ENCODE measurements around the gene GLI3.

The GLI3 gene

DNA sequence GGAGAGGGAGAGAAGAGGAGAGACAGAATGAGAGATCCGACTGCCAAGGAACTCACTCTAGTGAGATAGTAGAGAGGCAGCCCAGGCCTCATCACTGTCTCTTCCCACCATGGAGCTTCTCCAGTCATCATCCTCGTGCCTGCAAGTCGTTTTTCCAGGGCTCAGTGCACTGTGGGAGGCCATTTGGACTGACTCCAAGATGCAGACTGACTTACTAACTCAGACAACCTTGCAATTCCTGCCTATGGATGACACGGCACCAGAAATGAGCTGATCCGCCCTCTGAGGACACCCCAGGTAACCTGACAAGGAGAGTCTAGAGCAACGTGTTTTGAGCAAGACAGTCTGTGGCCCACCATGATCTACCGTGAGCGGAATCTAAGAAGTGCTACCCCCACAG lies 154.9 kb downstream of the GLI3 start:
- peak; percentile 12 for DNase-seq (ENCODE audit: low read depth)

DNA sequence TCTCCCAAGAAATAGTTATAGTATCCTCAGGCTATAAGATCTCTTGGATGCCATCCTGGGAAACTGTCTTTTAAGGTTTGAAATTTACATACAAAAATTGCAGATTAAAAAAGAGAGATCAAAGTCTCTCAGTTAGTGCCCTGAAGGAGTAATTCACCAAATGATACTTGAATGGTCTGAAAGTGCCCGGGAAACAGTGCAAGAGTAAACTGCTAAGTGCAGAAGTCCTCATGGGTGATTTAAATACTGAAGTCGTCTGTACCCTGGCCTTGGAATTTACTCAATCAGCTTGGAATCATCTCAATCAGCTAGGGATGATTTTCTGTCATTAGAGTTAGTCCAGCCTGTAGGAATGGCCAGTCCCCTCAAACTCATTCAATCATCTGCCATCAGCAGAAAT lies 155.3 kb downstream of the GLI3 start:
- no peak for DNase-seq (ENCODE audit: low read depth)

DNA sequence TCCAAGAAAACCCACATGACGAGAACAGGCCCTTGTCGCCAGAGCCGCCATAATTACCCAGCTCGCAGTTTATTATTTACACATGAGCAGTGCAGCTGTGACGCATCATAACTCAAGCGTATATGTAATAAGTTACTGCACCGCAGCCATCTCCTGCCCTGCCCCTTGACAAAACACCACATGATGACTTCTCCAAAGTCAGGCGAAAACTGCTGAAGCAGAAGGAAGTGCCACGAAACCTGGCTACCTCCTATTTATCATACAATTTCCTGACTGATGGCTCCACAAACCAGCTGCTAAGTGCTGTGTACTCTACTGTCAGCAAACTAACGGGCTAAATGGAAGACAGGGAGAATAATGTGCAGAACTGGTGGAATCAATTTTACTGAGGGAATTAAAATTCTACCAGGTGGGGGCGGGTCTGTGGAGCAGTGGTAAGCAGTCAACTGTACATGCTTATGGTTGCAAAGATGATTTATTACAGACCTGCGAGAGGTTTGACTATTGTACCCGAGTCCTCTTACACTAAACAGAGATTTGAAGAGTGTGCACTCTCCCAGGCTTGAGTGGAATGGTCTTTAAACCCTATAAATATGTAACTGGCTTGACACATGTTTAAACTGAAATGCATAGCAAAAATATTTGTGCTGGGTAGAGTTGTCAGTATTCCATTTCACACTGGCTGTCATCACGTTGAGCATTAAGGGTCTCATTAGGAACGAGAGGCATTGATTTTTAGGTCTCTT lies 156.0 kb downstream of the GLI3 start:
- DNase-seq (ENCODE audit: low read depth): no peak

DNA sequence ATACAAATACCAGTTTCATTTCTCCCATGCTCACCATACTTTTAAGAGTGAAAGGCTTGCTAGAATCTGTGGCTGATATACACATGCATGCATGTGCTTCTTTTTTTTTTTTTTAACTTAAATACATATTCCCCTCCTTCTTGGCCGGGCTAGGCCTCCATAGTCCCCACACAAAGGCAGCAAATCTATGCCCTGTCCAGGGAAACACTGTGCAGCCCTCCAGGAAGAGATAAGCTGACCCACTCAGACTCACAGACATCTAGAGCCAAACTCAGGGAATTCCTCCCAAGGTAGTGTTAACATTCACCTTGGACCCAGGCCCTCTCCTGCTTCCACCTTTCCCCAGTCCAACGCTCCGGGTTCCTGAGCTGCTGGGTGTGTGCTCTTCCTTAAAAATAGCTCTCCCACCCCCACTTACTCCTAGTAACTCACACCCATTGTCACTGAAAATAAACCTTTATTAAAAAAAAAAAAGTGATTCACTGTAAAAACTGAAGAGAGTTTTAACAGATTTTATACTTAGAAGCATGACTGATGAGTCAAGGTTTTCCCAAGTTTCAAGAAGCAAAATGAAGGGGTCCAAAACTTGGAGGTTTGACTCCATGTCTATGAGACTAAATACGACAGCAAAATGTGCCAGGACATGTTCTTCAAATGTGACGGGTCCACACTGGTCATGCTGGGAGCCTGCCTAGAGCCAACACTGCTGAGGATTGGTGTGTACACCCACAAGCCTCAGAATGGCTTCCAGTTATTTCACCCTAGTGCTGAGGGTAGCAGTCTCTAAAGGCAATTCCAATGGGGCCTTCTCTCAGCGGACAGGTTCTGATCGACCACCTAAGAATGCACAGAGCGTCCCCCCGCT lies 159.5 kb downstream of the GLI3 start:
- DNase-seq (ENCODE audit: low read depth): no peak

DNA sequence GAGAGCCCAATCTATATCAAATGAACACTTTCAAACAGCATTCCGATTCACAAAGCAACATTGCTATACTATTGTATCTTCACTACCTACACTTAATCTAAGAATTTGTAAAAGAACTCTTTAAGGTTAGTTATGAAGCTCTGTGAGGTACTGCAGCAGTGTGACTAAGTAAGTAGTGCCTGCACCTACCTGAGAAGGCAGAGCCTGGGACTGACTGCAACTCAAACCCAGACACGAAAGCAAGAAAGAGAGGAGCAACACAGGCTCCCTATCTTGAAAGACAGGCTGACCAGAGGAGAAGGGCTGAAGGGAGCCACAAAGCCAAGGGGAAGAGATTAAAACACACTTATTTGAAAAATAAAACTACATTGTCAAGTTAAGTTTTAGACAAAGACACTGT lies 160.1 kb downstream of the GLI3 start:
- DNase-seq (ENCODE audit: low read depth): no peak

DNA sequence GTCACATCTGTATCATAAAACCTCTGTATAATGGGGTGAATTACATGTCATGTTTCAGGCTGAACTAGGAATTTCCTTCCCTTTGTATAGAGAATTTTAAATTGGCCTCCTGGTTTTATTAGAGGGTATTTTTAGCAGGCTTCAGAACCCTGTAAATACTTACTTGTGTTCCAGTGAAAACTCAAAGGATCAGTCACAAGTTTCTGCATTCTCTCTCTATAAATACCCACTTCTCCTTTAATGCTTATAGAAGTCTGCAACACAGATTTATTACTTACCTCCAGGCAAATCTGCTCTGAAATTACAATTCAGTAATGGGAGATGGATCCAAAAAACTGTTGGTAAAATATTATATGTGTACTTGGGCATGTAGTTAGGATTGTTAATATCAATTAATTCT lies 161.6 kb downstream of the GLI3 start:
- no peak for DNase-seq (ENCODE audit: low read depth)

DNA sequence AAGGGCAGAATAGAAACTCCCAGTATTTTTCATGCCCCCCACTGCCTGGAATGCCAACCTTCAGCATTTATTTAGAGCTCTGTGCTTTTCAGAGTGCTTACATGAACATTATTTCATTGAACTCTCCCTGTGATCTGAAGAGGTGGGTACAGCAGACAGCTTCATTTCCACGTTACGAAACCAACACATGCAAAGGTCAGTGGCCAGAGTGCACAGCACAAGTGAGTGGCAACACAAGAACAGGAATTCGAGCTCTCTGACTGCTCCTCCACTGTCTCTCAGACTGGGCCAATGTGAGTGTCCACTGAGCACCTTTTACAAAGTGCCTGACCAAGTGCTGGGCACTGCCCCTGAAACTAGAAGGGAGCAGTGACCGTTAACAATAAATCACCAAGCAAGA lies 162.9 kb downstream of the GLI3 start:
- no peak for DNase-seq (ENCODE audit: low read depth)

DNA sequence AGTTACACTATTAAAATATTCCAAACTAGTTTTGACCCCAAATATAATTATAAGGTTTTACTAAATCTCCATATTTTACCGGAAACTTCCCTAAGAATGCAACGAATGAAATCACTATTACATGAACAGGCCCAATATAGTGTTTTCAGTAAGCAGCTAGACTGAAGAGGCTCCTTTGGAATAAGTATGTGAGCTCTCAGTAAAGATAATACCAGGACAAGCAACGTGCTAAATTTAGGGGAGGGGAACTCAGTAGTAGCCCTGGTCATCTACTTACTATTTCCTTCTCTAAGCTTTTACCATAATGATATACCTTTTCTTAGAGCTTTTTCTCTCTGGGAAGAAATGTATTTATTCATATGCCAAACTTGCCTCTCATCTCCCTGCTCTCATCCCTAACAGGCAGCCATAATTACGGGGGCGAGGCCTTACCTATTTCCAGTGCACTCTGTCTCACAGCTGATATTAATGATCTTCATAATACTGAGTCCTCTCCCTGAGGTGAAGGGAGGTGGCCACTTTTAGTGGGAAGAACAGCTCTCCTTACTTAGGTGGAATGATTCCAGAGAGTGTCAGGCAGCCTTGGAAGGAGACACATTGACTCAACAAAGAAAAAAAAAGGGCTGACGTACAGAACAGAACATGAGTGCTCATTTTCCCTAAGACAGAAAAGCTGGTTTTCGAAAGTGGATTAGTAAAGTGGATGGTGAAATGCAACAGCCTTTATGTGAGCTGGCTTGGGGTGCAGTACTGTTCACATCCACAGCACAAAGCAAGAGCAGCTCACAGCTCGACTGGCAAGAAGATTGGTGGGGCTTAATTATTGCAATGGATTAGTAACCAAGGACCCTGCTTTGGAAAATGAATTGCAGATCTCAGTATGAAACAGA lies 165.4 kb downstream of the GLI3 start:
- DNase-seq (ENCODE audit: low read depth): peak; percentile 29

DNA sequence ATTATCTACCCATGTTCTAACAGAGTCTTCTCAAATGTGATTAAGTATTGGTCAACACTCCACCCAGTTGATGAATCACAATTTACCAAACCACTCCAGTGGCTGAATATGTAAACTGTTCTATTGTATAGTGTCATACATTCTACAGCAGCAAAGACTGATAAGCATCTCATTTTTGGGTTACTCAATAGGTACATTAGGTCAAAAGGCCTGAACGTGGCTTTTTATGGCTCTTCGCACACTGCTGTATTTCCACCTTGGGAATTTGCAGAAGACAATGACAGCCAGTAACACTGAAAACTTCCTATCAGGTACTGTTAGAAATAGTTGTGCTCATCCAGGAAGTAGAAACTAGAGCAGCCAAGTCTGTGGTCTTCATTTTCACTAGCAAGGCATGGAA lies 166.9 kb downstream of the GLI3 start:
- peak; percentile 84 for DNase-seq (ENCODE audit: low read depth)

DNA sequence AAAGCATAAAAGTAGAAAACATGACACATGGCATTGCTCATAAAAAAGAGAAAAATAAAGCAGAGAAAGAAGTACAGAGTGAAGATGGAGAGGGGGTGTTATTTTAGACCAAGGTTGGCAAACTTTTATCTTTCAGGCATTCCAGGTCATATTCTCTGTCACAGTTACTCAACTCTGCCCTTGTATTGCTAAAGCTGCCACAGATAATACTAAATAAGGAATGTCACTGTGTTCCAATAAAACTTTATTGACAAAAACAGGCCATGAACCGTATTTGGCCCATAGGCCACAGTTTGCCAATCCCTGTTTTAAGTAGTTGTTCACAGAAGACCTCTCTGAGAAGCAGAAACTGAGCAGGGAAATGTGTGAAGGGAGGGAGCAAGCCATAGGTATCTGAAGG lies 167.4 kb downstream of the GLI3 start:
- no peak for DNase-seq (ENCODE audit: low read depth)

DNA sequence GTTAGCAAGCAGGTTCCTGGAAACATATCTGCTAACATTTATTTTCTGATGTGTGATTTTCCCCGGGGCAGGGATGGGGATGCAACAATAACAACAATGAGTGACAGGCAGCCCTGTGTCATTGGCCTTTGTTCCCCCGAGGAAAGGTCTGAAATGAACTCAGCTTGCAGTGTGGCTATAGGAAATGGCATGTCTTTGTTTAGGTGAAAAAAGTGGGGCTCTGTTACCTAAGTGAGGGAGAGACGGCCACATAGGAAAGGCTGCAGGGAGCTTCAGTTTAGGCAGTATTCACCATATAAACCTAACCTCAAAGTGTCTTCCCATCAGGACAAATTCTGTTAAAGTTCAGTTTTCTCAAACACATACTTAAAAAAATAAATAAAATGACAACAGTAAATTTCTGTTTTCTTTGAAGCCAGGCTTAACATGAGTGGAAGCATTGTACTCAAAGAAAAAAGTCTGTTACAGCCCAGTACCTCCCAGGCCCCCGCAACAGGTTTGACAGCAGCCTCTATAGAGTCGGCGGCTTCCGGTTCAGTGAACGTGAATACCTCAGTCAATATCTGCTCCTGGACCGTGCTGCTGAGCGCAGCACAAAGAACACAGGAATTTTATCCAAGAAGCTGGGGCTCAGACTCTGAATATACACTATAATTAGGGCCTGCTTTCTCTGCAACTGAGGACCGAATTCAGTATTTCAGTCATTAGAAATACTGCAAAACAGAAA lies 168.3 kb downstream of the GLI3 start:
- no peak for DNase-seq (ENCODE audit: low read depth)

DNA sequence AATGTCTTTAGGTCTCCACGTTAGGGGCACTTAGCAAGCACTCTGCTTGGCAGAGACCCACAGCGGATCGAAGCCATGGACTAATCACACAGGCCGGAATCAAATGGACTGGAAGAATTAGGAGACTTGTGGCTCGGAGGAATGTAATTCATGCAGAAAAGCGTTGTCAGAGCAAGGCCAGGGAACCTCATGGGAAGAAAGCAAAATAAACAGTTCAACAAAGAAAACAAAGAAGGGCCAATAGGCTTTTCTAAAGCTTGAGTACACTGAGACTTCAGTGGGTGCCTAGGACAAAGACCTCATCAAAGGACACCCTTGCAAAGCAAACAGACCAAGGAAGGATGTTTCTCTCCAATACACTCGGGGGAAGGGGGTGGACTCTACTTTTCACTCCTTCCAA lies 171.1 kb downstream of the GLI3 start:
- DNase-seq (ENCODE audit: low read depth): no peak

DNA sequence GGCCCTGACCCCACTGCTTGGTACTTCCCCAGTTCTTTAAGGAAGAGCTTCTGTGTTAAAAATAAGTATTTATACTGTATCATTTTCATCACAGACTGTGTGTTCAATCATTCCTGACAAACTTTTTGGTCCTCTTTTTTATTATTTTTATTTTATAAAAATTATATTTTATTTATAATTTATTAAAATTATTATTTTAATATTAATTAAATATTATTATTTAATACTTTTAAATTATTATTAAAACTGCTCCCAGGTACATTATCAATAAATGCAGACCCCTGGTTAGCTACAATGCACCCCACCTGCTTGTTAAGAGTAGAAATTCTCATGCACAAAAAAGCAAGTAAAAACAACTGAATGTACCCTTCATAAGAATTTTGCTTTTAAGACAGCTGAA lies 172.0 kb downstream of the GLI3 start:
- no peak for DNase-seq (ENCODE audit: low read depth)

DNA sequence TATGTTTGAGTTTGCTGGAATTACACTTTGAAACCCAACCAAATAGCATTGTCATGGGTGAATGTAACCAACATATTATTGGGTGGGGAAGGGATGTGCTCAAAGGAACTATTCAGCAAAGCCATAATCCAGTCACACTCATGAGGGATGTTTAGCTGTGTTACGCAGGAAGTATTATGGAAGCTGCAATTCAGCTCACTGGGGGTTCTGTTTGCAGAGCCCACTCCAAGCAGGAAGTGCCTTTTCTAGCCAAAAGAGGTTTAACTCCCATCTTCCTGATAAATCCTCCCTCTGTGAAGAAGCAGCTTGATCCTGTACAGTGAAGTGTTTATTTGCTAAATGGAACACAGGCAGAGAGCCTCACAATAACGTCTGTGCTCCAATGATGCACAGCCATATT lies 172.5 kb downstream of the GLI3 start:
- no peak for DNase-seq (ENCODE audit: low read depth)

DNA sequence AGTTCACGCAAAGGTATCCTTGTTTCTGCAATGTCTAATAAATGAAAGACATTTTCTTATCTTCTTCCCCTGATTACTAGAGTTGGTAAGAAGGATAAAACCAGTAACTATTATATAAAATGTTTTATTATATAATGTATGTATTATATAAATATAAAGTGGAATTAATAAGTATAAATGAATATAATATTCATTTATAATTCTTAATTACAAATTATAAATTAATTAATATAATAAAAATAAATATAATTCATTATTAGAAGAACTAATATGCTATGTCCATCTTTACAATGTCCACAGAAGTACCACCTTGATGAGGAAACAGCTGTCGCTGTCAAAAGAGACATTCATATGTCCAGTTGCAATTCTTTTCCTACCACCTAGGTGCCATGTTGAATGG lies 177.7 kb downstream of the GLI3 start:
- DNase-seq (ENCODE audit: low read depth): no peak

DNA sequence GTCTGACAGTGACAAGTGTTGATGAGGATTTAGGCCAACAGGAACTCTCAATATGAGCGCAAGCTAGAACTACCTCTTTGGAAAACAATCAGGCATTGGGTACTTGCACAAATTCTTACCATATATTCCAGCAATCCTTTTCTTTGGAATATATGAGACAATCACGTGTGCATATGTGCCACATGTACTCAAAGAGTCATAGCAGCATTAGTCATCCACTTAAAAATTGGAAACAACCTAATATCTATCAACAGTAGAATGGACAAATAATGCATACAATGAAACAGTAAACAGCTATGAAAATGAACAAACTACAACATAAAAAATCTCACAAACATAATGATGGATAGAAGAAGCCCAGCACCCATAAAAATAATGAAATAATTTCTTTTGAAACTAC lies 179.7 kb downstream of the GLI3 start:
- DNase-seq (ENCODE audit: low read depth): peak; percentile 22

DNA sequence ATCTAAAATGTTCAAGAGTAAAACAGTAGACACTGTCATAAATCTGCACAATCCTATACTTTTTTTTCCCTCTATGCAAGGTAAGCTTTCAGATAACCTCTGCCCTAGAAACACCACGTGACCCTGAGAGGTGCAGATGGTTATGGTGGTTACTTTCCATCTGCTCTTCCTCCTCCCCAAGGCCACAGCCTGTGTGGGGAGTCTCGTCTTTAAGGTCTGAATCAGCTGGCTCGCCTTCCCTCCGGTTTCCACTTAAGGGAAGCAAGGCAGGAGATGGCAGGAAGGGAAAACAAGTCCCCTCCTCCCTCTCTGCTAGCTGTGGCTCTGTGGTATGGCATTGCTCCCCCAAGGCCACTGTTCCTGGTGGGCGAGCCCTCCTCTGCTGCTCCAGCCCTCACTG lies 181.8 kb downstream of the GLI3 start:
- no peak for DNase-seq (ENCODE audit: low read depth)

DNA sequence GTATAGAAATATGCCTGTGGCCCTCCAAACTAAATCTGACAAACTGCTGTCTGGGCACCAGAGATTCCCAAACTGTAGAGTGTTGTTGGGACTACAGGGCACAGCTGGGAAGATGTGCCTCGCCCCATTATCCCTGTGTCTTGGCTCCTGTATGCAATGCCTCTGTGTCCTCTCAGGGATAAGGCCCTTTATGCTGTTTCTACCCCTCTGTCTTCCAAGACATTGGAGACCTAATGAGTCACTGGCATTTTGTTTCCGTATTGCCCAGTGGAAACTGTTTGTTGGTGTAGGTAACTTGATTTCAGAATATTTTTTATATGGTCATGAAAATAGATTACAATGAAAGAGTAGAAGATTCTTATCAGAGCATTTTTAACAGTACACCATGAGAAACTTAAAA lies 183.2 kb downstream of the GLI3 start:
- no peak for DNase-seq (ENCODE audit: low read depth)

DNA sequence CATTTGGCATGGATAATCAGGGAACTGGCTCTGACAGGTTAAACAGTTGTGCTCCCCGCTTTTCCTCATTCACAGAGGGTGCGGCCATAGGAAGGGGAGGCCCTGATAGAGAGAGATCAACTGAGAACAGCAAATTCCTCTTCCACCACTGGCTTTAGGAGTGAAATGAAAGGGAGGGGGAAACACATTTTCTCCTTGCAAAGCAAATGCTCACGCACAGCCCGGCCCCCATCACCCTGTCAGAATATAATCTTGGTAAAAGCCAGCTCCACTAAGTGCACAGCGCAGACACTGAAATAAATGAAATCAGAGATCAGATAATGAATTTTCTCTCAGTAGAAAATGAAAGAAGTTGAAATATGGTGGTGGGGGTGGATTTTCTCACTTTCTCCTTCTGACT lies 187.2 kb downstream of the GLI3 start:
- DNase-seq (ENCODE audit: low read depth): no peak

DNA sequence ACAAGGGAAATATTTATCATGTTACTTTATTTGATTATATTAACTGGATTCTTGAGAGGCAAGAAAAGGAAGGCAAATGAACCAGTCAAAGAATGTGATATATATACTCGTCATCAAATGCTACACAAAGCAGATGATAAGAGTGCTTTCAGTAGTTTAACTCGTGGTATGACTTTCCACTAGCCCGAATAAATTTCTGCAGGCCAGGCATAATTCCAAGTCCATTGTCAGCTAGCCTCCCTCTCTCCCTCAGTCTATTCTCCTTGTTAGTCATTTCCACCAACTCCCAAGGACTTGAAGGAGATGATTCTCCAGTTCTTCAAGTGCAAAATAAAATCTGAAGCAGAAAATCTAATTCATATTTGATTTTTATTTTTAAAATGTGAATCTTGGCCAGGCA lies 190.5 kb downstream of the GLI3 start:
- no peak for DNase-seq (ENCODE audit: low read depth)

DNA sequence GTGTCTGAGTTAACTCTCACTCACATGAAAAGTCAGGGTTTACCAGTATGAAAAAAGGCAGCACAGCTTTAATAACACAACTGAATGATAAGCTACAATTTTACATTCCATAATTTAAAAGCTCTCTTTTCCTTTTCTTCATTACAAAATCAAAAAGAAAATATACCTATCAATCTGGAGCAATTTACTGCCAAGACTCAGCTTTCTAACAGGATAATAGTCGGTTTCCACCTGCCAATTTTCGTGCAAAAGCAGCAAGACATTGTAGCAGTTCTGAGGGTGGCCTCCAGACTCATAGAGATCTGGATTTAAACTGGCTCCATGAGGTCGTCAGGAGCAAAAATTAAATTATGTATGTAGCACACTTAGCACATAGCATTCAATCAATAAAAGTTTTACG lies 191.0 kb downstream of the GLI3 start:
- DNase-seq (ENCODE audit: low read depth): no peak

DNA sequence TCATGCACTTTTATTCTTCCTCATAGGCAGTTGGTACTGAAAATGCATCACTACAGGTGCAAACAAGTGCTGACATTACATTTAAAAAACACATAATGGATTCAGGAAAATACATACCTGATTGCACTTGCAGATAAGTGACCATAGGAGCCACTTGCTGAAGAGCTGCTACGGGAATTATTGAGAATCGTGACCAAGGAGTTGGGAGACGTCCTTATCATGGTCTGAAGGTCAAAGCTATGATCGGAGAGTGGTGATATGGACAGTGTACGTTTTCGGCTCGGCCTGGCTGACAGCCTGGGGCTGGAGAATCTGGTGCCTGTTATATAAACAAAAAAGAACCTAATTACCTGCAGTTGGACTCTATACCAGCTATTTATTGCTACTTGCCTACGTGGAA lies 197.1 kb downstream of the GLI3 start:
- DNase-seq (ENCODE audit: low read depth): no peak

Data from ELR (cell line).